DOHH2 (cell line): Measurements from ENCODE around the gene IER5.

Experiments used
- EZH2phosphoT487 ChIP-seq: fragments of 200-600 bp; sonication (generic); IDR thresholded peaks from 2 replicates; pipeline ENCODE4 v1.6.1; 2017; ENCODE audit warnings: borderline replicate concordance, mild to moderate bottlenecking, antibody characterized with exemption, low read length, moderate library complexity, mixed read lengths
- TF ChIP-seq, protein P1 (sequence below): fragments of 200-600 bp; sonication (generic); IDR thresholded peaks from one replicate; pipeline ENCODE4 v1.5.1; 2014; ENCODE audit warnings: antibody characterized with exemption, mild to moderate bottlenecking, low read depth, low read length; ENCODE audit not compliant: poor library complexity, severe bottlenecking

DNA sequence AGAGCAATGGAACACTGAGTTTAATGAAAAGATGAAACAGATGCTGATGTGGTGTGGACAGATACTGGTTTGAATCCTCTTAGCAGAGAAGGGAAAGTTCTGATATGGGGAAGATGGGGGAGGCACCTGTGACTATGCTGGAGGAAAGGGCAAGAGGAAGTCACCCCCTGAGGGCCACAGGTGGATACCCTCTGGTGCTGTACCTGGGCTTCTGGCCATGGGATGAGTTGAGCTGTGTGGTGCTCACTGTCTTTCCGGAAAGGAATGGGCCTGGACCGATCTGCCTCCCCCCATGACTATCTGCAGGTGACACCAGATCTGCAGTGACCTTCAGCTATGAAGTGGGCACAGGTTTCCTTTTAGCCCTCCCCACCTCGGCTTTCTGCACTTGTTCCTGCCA, 52.4 kb downstream of the IER5 start:
- TF ChIP-seq, protein P1, sequence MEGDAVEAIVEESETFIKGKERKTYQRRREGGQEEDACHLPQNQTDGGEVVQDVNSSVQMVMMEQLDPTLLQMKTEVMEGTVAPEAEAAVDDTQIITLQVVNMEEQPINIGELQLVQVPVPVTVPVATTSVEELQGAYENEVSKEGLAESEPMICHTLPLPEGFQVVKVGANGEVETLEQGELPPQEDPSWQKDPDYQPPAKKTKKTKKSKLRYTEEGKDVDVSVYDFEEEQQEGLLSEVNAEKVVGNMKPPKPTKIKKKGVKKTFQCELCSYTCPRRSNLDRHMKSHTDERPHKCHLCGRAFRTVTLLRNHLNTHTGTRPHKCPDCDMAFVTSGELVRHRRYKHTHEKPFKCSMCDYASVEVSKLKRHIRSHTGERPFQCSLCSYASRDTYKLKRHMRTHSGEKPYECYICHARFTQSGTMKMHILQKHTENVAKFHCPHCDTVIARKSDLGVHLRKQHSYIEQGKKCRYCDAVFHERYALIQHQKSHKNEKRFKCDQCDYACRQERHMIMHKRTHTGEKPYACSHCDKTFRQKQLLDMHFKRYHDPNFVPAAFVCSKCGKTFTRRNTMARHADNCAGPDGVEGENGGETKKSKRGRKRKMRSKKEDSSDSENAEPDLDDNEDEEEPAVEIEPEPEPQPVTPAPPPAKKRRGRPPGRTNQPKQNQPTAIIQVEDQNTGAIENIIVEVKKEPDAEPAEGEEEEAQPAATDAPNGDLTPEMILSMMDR = no peak
- TF ChIP-seq EZH2phosphoT487 = no peak
